Urinary bladder (tissue), 4 donors: ENCODE results near the gene FHL1. TPM values are rescaled to one million over a fixed set of nuclear protein-coding genes. Genes with fewer than 3 reads are reported as not detected.

Experiments
- DNase-seq: peaks from one replicate; pipeline ENCODE4 v3.0.0-alpha.2; 2015; ENCODE audit errors: extremely low spot score
- H3K27ac ChIP-seq: one replicate; pipeline ENCODE4 v1.5.1; 2013; ENCODE audit warnings: low read depth, mild to moderate bottlenecking, moderate library complexity
- H3K36me3 ChIP-seq: one replicate; pipeline ENCODE4 v1.6.1; 2013; ENCODE audit warnings: mild to moderate bottlenecking, moderate library complexity; ENCODE audit not compliant: insufficient read depth
- H3K4me1 ChIP-seq: one replicate; pipeline ENCODE4 v1.6.1; 2013; ENCODE audit warnings: mild to moderate bottlenecking, moderate library complexity; ENCODE audit not compliant: insufficient read depth
- H3K4me3 ChIP-seq: one replicate; pipeline ENCODE4 v1.5.1; 2013; ENCODE audit warnings: low read depth, low read length
- WGBS: extraction: QIAGEN DNeasy Blood & Tissue Kit; methylation state at CpG from one replicate; pipeline ENCODE4 v1.1.7; 2013; 5-methylcytosine and 5-hydroxymethylcytosine counted together
- polyA plus RNA-seq: library from polyadenylated mRNA; stranded (reverse); fragments of 200-250 nt; gene quantifications from one replicate; pipeline ENCODE4 v1.2.3, GENCODE V29; 2013
- total RNA-seq: library from RNA; depleted of rRNA; stranded (reverse); fragments of >200 nt; gene quantifications from one replicate; pipeline ENCODE4 v1.2.3, GENCODE V29; 2014
- donor health status: healthy with polysubstance abuse.
- donor health status: healthy.

Gene FHL1
- total and polyA plus RNA-seq, 2 donors = 578 to 736 TPM

DNA sequence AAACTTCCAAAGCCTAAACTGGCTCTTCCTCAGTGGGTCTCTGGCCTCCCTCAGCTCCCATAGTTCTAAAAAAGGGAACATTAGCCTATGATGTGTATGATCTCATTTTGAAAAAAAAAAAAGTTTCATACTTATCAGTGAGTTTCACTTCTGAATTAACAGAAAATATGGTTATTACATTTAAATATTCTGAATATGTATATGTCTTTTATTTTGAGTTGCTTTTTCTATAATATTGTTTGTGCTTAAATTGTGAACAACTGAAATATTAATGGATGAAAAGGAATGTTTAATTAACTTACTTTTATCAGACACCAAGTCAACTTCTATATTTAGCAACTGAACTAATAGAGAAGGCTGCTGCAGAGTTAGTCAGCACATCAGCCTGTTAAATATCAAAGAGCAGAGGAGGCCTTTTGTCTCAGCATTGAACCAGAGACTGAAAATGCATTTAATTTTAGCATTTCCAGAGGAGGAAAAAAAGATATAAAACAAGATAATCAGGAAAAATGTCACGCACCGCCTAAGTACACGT lies 20.4 kb upstream of the FHL1 start:
- WGBS = 42% methylated on average over 3 of the region's 3 CpGs

GRCh38 chrX:136128743-136129142 lies 18.6 kb upstream of the FHL1 start:
- H3K27ac ChIP-seq = no peak overlapping the region
- no peak for DNase-seq
- no peak overlapping the region for H3K4me3 ChIP-seq
- H3K4me1 ChIP-seq = no peaks in the 10 kb centered on the region
- 95% methylated on average over 2 of the region's 2 CpGs for WGBS
- H3K36me3 ChIP-seq = no peaks in the 10 kb centered on the region

More for the DNA sequence above, 20.4 kb upstream of the FHL1 start:
- Histone ChIP-seq H3K4me1 (no peaks in the 10 kb centered on the region), H3K36me3 (no peaks in the 10 kb centered on the region), H3K4me3 (no peak overlapping the region), H3K27ac (no peak overlapping the region)
- DNase-seq = no peak

GRCh38 chrX:136130931-136131833 lies 16.2 kb upstream of the FHL1 start:
- no peak for DNase-seq
- H3K4me1 ChIP-seq = no peaks in the 10 kb centered on the region
- 69% methylated on average over 6 of the region's 6 CpGs for WGBS
- H3K36me3 ChIP-seq = no peaks in the 10 kb centered on the region
- no peak overlapping the region for H3K4me3 ChIP-seq
- no peak overlapping the region for H3K27ac ChIP-seq

GRCh38 chrX:136138939-136139338 lies 8.4 kb upstream of the FHL1 start:
- no peaks in the 10 kb centered on the region for H3K4me1 ChIP-seq
- WGBS = 76% methylated on average over 4 of the region's 4 CpGs
- no peak for DNase-seq
- H3K36me3 ChIP-seq = no peaks in the 10 kb centered on the region
- H3K27ac ChIP-seq = no peak overlapping the region
- H3K4me3 ChIP-seq = no peak overlapping the region

- Histone ChIP-seq H3K4me1 (no peaks in the 10 kb centered on the region), H3K27ac (no peak overlapping the region), H3K4me3 (no peak overlapping the region), H3K36me3 (no peaks in the 10 kb centered on the region)
- WGBS = 81% methylated on average over 3 of the region's 3 CpGs
- DNase-seq = no peak
Observed at GRCh38 chrX:136141569-136141968, 5.8 kb upstream of the FHL1 start.

- no peaks in the 10 kb centered on the region for H3K36me3 ChIP-seq
- H3K27ac ChIP-seq = no peak overlapping the region
- no peaks in the 10 kb centered on the region for H3K4me1 ChIP-seq
- DNase-seq = no peak
- WGBS = 62% methylated on average over 3 of the region's 3 CpGs
- H3K4me3 ChIP-seq = no peak overlapping the region
Observed at GRCh38 chrX:136142592-136142991, 4.7 kb upstream of the FHL1 start.

DNA sequence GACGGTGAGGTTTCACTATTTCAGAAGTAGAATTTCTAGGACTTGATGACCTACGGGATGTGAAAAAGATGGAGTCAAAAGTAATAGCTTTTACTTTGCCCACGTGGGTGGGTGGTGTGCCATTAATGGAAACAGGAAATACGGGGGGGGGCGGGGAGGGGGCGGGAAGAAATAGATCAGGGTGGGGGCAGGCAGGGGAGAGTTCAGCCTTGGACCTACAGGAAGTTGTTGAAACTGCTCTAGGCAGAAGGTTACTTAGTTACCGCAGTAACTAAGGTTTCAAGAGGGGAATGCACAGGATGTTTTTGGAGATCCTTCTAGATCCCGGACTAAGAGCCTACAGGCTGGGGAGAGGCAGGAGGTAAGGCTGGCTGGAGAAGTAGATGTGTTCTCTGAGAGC lies 3.6 kb upstream of the FHL1 start:
- 36% methylated on average over 8 of the region's 8 CpGs for WGBS
- Histone ChIP-seq H3K4me1 (no peaks in the 10 kb centered on the region), H3K27ac (no peak overlapping the region), H3K4me3 (no peak overlapping the region), H3K36me3 (no peaks in the 10 kb centered on the region)
- DNase-seq = no peak

DNA sequence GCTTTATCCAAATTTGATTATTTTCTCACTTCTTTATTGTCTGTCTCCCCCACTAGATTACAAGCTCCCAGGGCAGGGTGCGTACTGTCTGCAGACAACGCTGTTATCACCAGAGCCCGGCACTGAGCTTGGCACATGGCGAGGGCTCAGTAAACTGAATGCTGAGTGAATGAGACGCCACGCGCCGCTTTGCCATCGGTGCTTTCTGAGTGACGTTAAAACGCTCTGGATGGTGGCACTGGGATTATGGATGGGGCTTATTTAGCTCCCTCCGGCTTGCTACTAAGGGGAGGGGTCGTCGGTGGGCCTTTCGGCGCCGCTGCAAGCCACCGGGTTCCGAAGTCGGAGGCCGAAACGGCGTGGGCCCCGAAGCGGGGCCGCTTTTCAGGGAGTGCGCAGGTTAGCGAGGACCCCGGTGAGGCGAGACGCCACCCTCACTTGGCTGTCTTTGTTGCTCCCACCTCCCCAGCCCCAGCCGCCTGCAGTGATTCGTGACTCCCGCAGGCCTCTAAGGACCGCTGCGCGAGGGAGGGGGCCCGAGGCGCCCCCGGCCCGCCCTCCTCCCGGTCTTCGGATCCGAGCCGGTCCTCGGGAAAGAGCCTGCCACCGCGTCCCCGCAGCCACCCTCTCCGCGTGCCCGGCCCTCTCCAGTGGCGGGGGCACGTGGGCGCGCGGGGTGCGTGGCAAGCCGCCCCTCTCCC lies 569 bp upstream of the FHL1 start:
- Histone ChIP-seq H3K36me3 (no peaks in the 10 kb centered on the region), H3K4me1 (no peaks in the 10 kb centered on the region), H3K27ac (peak overlapping the region; percentile 38), H3K4me3 (peak overlapping the region; percentile 91)
- DNase-seq = no peak
- under 1% methylated on average over 58 of the region's 59 CpGs for WGBS

DNA sequence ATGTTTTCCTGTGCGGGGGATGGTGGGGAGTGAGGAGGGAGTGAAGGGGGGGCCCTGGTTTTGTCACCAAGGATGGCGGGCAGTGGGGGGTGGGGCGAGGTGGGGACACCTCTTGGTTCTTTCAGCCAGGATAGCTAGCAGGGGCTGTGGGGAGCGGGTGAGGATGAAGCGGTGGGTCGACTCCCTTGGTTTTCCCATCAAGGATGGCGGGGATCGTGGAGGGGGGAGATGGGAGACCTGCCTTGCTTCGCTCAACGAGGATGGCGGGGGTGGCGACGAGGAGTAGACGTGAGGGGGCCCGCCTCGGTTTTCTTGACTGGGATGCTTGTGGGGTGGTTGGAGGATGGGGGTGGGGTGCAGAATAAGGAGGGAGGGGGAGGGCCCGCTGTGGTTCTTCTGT lies 643 bp downstream of the FHL1 start:
- H3K27ac ChIP-seq = peak overlapping the region; percentile 79
- H3K36me3 ChIP-seq = no peaks in the 10 kb centered on the region
- WGBS = 5% methylated on average over 17 of the region's 17 CpGs
- no peaks in the 10 kb centered on the region for H3K4me1 ChIP-seq
- DNase-seq = no peak
- H3K4me3 ChIP-seq = peak overlapping the region; percentile 91

DNA sequence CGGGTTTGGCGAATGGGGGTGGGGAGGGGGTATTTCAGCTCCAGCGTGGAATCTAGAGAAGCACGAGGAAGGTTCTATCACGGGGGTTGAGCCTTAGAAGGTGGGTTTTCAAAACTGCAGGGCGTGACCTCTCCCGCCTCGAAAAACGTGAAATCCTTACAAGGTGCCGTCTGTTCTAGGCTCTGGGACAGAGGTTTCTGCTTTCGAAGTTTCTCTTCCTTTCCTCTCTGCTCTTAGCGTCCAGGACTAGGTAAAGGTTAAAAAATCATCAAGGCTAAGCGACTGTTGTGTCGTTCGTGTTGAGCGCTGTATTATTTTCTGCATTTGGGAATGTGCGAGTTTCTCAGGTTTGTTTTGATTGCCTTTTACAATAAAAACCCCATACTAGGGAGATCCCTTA lies 1.1 kb downstream of the FHL1 start:
- no peaks in the 10 kb centered on the region for H3K36me3 ChIP-seq
- no peaks in the 10 kb centered on the region for H3K4me1 ChIP-seq
- no peak for DNase-seq
- H3K27ac ChIP-seq = peak overlapping the region; percentile 79
- 11% methylated on average over 17 of the region's 17 CpGs for WGBS
- H3K4me3 ChIP-seq = peak overlapping the region; percentile 91

DNA sequence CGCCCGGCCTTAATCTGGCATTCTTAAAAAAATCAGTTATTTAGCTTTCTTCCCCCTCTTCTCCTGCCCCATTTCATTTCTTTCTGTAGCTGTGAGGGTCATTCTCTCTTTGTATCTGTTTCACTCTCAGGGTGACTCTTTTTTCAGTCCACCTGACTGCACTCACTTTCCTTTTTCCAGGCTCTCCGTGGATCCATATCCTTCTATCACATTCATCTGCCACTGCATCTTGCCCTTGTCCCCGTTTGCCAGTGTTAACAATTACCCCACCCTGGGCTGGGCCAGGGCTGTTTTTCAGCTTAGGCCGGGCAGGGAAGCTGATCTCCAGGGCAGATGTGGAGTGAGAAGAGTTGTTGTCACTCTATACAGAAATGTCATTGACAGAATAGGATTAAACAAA lies 7.7 kb downstream of the FHL1 start:
- 67% methylated on average over 5 of the region's 5 CpGs for WGBS
- H3K4me3 ChIP-seq = no peak overlapping the region
- H3K36me3 ChIP-seq = no peaks in the 10 kb centered on the region
- no peak for DNase-seq
- no peak overlapping the region for H3K27ac ChIP-seq
- H3K4me1 ChIP-seq = no peaks in the 10 kb centered on the region

DNA sequence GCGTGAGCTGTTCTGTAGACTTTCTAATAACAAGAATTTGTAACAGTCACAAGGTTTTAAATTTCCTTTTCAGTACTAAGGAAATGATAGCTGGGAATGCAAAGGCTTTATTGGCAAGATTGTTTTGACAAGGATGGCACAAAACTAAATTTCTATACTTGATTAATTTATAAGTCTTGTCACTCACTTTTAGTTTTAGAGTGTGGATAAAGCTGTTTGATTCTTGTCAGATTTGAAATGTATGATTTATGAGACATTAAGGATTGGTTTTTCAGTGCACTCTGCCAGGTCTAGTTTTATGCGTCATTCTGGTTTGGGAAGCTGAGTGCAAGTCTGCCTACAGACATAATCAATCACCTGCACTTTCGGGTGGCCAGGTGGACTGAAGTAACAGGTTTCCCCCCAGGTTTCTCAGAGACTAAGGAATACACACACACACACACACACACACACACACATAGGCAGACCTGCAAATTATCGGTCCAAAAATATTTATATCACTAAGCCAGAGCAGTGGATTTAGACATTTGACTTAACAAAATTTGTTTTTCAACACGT lies 9.3 kb downstream of the FHL1 start:
- 42% methylated on average over 5 of the region's 5 CpGs for WGBS
- H3K27ac ChIP-seq = no peak overlapping the region
- H3K4me1 ChIP-seq = no peaks in the 10 kb centered on the region
- no peak for DNase-seq
- no peak overlapping the region for H3K4me3 ChIP-seq
- no peaks in the 10 kb centered on the region for H3K36me3 ChIP-seq

- WGBS = 22% methylated on average over 3 of the region's 3 CpGs
- Histone ChIP-seq H3K27ac (no peak overlapping the region), H3K4me1 (no peaks in the 10 kb centered on the region), H3K36me3 (no peaks in the 10 kb centered on the region), H3K4me3 (no peak overlapping the region)
- DNase-seq = no peak
Observed at GRCh38 chrX:136157187-136157586, 9.9 kb downstream of the FHL1 start.

GRCh38 chrX:136158685-136159084 lies 11.4 kb downstream of the FHL1 start:
- DNase-seq = no peak
- Histone ChIP-seq H3K27ac (no peak overlapping the region), H3K36me3 (no peaks in the 10 kb centered on the region), H3K4me1 (no peaks in the 10 kb centered on the region), H3K4me3 (no peak overlapping the region)
- WGBS = 55% methylated on average over 4 of the region's 4 CpGs
